ENCODE measurements around the gene TRMT44. TPM values are rescaled to one million over a fixed set of nuclear protein-coding genes. Genes with fewer than 3 reads are reported as not detected.

The TRMT44 gene
- total RNA-seq, 1 experiment from 2014 or later = 25.8 TPM

GRCh38 chr4:8500966-8501365, 60.4 kb downstream of the TRMT44 start:
- no peaks in the 10 kb centered on the region for H3K79me2 ChIP-seq (ENCODE audit: insufficient read depth, low read length)
- H3K4me1 ChIP-seq (ENCODE audit: control insufficient read depth in 1 of 2, insufficient read depth in 2 of 2, low read length in 2 of 2) = peaks cover 0 to 4% of the 10 kb centered on the region in 2 experiments; a peak in 1 of 4 replicates
- no peaks in the 10 kb centered on the region for H3K9me3 ChIP-seq (ENCODE audit: control insufficient read depth in 1 of 2, insufficient read depth in 1 of 2, low read depth in 1 of 2, low read length in 2 of 2)
- intact Hi-C loops (cut with micrococcal nuclease) = no loop called here
- no peak overlapping the region for H3K27ac ChIP-seq (ENCODE audit: low read depth, low read length)
- TF ChIP-seq EZH2phosphoT487 (IDR thresholded peaks at IDR 0.05; ENCODE audit: borderline replicate concordance) (no peak), FOSL1 (IDR thresholded peaks at IDR 0.05; ENCODE audit: low read depth) (no peak), EGR1 (IDR thresholded peaks at IDR 0.05; ENCODE audit: low read depth) (no peak), SRF (IDR thresholded peaks at IDR 0.05; ENCODE audit: low read depth) (no peak), SP1 (IDR thresholded peaks at IDR 0.05; ENCODE audit: low read depth) (no peak), CTCF (IDR thresholded peaks at IDR 0.05 in 2 of 3, conservative IDR thresholded peaks at IDR 0.05 in 1 of 3; ENCODE audit: borderline replicate concordance in 1 of 3, insufficient read depth in 1 of 3, low read depth in 2 of 3, low read length in 2 of 3) (no peak), REST (IDR thresholded peaks at IDR 0.05; ENCODE audit: low read depth) (no peak), JUND (IDR thresholded peaks at IDR 0.05) (no peak), ZFX (IDR thresholded peaks at IDR 0.05) (no peak), ZNF274 (IDR thresholded peaks at IDR 0.05; ENCODE audit: low read depth, low read length) (no peak), MAX (IDR thresholded peaks at IDR 0.05) (no peak), POLR2AphosphoS5 (IDR thresholded peaks at IDR 0.05; ENCODE audit: low read depth, low read length) (no peak), ATF3 (IDR thresholded peaks at IDR 0.05) (no peak), EZH2 (IDR thresholded peaks at IDR 0.05) (no peak)
- H3K4me3 ChIP-seq (replicated peaks in 1 of 2; ENCODE audit: low read depth in 1 of 2, low read length in 2 of 2) = no peak overlapping the region
- RAD21 ChIA-PET (ENCODE audit: low non-redundant PET in 1 of 2, low total read pairs in 2 of 2, uncharacterized antibody in 2 of 2, unreplicated experiment in 2 of 2) = no interaction called here
- no peaks in the 10 kb centered on the region for H3K9me2 ChIP-seq (ENCODE audit: insufficient read depth)
- no peaks in the 10 kb centered on the region for H3K36me3 ChIP-seq (ENCODE audit: control insufficient read depth in 1 of 2, insufficient read depth in 2 of 2, low read length in 2 of 2)
- CTCF ChIA-PET = no interaction called here
- BruUV-seq (replicated peaks) = no TSS peak
- no peaks in the 10 kb centered on the region for H4K20me1 ChIP-seq (ENCODE audit: insufficient read depth)
- POLR2A ChIA-PET = no interaction called here
- H2AFZ ChIP-seq (ENCODE audit: low read depth, low read length, poor library complexity, severe bottlenecking) = no peak overlapping the region
- H3K4me2 ChIP-seq (ENCODE audit: low read length) = no peak overlapping the region
- H3K27me3 ChIP-seq (ENCODE audit: insufficient read depth, low read length) = 0 out of 2 replicates have a peak, but pooled peaks cover 3% of the 10 kb centered on the region
- H3K9ac ChIP-seq (ENCODE audit: low read length) = no peak overlapping the region
- no peak for DNase-seq (ENCODE audit: low read depth, low spot score)
- ATAC-seq = no peak
